ENCODE results near the gene PNMA8B.
A peak's percentile ranks its signal among the peaks of the same experiment; 100 is the strongest.
"Not testable (repeated sequence)": the region's sequence is repeated elsewhere in the genome, so short reads cannot be mapped to it uniquely, and the experiment has no call there.

PNMA8B gene

GRCh38 chr19:46495786-46496099 lies at the start of gene PNMA8B:
Gene PNMA8B, minus strand, starts transcription at chr19:46495867. Its CDS starts 402 bp downstream, at chr19:46495465.
- DNase-seq (ENCODE audit: low spot score) = no peak

- DNase-seq (ENCODE audit: low spot score) = no peak
These were observed 49.0 kb upstream of the PNMA8B start for GRCh38 chr19:46544651-46545050.

- peak; percentile 75 for DNase-seq (ENCODE audit: low spot score)
These were observed 47.0 kb upstream of the PNMA8B start for GRCh38 chr19:46542428-46543230.

- DNase-seq (ENCODE audit: low spot score) = peak; percentile 27
These were observed 41.8 kb upstream of the PNMA8B start for GRCh38 chr19:46537136-46538097.

- DNase-seq (ENCODE audit: low spot score) = no peak
These were observed 40.7 kb upstream of the PNMA8B start for GRCh38 chr19:46536391-46536790.

GRCh38 chr19:46533621-46534081 lies 38.0 kb upstream of the PNMA8B start:
- DNase-seq (ENCODE audit: low spot score) = no peak

GRCh38 chr19:46533078-46533620 lies 37.5 kb upstream of the PNMA8B start:
- no peak for DNase-seq (ENCODE audit: low spot score)

GRCh38 chr19:46530636-46531035 lies 35.0 kb upstream of the PNMA8B start:
- no peak for DNase-seq (ENCODE audit: low spot score)

GRCh38 chr19:46529622-46530451 lies 34.2 kb upstream of the PNMA8B start:
- peak; percentile 85 for DNase-seq (ENCODE audit: low spot score)

- DNase-seq (ENCODE audit: low spot score) = no peak
These were observed 33.2 kb upstream of the PNMA8B start for GRCh38 chr19:46528601-46529590.

- not testable (repeated sequence) for DNase-seq (ENCODE audit: low spot score)
These were observed 31.1 kb upstream of the PNMA8B start for GRCh38 chr19:46526801-46527200.

- DNase-seq (ENCODE audit: low spot score) = no peak
These were observed 28.6 kb upstream of the PNMA8B start for GRCh38 chr19:46524308-46524707.

- not testable (repeated sequence) for DNase-seq (ENCODE audit: low spot score)
These were observed 27.3 kb upstream of the PNMA8B start for GRCh38 chr19:46522988-46523387.

GRCh38 chr19:46521241-46521868 lies 25.7 kb upstream of the PNMA8B start:
- no peak for DNase-seq (ENCODE audit: low spot score)

- no peak for DNase-seq (ENCODE audit: low spot score)
These were observed 24.9 kb upstream of the PNMA8B start for GRCh38 chr19:46520616-46521015.

- DNase-seq (ENCODE audit: low spot score) = no peak
These were observed 21.8 kb upstream of the PNMA8B start for GRCh38 chr19:46517471-46517870.

- peak; percentile 60 for DNase-seq (ENCODE audit: low spot score)
These were observed 20.2 kb upstream of the PNMA8B start for GRCh38 chr19:46515879-46516350.

- DNase-seq (ENCODE audit: low spot score) = no peak
These were observed 19.6 kb upstream of the PNMA8B start for GRCh38 chr19:46515290-46515609.

- no peak for DNase-seq (ENCODE audit: low spot score)
These were observed 19.1 kb upstream of the PNMA8B start for GRCh38 chr19:46514589-46515289.

Data from COLO829 (cell line).